Epidermal melanocyte (primary cell): ENCODE measurements around the gene ZNF548.
"Not testable (repeated sequence)": the region's sequence is repeated elsewhere in the genome, so short reads cannot be mapped to it uniquely, and the experiment has no call there.

Experiments used
- DNase-seq: peaks from one replicate; pipeline ENCODE4 v3.0.0; 2011; ENCODE audit warnings: low spot score; ENCODE audit not compliant: insufficient read length

Gene ZNF548

DNA sequence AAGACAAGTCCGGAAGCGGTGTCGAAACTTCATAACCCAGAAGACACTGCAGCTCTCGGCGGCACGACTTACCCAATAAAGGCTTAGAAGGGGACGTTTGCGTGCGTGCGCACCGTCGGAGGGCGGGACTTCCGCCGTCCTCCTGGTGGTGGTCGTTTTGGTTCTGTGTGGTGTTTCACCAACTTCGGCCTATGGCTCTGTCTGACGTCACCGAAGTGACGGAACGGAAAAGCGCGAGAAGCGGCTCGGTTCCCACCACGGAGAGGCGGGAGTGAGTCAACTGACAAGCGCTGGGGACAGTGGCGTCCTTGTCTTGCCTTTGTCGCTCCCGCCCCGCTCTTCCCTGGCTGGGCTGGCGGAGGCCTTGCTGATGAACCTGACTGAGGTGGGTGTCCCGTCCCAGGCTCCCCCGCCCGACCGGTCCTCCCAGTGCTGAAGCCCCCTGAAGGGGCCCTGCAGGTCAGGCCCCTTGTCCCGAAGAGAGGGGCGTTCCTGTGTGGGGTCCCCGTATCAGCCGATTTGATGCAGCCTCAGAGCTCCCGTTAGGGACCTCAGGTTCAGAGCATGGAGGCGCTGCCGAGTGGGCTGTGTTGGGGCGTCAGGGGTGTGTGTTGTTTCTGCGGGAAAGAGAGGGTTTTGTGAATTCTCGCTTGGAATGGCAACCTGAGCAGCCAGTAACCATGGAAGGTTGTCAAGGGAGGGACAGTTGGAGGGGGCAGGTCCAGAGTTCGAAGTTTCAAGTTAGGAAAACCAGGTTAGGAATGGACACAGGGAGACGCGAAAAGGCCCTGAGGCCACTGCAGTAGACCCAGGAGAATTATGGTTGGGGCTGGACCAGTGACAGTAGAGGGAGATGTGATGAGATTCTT, at the start of gene ZNF548:
ZNF548 (plus strand) TSS at position 125 of the 869 bp plus-strand sequence; CDS start at position 371, 246 bp downstream.
- DNase-seq = peak; percentile 90

DNA sequence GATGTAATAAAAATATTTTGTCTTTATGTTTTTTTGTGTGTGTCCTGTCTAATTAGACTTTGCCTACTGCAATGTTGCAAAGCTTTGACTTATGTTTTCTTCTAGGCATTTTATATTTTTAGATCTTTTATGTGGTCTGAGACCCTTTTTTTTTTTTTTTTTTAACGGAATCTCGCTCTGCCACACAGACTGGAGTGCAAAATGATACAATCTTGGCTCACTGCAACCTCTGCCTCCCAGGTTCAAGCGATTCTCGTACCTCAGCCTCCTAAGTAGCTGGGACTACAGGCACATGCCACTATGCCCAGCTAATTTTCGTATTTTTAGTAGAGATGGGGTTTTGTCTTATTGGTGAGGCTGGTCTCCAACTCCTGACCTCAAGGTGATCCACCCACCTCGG, 47.1 kb upstream of the ZNF548 start:
- no peak for DNase-seq

DNA sequence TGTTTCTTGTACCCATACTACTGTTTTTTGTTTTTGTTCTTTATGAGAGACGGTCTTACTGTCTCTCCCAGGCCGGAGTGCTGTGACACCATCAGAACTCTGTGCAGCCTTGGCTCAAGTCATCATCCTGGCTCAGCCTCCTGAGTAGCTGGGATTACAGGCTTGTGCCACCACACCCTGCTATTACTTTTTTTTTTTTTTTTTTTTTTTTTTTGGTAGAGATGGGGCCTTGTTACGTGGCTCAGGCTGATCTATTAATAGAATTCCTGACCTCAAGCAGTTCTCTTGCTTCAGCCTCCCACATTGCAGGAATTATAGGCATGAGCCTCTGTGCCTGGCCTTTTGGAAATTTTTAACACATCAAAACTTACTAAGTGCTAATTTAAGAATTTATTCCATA, 41.5 kb upstream of the ZNF548 start:
- no peak for DNase-seq

DNA sequence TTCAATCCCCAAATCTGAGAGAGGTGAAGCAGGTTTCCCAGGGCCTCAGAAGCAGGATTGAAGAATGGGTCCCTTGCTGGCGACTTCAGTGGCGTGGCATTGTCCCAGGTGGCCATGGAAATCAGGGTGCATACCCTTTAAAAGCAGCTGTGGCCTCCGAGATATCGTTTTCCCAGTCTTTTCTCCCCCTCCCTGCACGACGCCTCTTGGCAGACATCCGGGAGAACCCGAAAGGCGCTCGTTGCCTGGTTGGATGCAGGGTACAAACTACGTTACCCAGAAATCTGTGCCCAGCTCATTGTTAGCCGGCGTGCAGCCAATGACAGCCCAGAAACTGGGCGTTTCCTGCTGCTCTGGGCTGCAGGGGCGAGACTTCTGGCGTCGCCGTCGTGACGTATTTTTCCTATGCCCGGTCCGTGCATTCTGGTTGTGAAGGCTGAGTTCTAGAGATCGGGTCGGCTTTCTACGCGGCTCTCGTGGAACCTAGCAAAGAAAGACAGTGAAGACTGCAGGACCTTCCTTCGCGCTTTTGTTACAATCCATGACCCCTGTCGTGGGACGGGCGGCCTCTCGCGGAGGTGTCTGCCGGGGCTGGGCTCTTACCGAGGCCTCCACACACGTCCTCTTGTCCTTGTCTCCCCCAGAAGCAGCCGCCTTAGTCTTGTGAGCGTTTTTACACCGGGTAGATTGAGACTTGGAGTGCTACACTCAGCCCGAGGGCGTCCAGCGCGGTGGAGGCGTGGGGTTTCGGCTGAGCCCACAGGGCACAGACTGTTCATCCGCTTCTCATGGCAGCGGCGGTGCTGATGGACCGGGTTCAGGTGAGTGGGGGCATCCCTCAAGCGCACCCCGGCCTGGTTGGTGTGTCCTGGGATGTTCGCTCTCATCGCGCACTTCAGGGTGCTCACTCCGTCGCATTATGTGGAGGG, 38.5 kb upstream of the ZNF548 start, which contains the start of gene ZNF304:
ZNF304 (plus strand) TSS at position 395 of the 929 bp plus-strand sequence; CDS start at position 789, 394 bp downstream.
- DNase-seq = peak; percentile 94

DNA sequence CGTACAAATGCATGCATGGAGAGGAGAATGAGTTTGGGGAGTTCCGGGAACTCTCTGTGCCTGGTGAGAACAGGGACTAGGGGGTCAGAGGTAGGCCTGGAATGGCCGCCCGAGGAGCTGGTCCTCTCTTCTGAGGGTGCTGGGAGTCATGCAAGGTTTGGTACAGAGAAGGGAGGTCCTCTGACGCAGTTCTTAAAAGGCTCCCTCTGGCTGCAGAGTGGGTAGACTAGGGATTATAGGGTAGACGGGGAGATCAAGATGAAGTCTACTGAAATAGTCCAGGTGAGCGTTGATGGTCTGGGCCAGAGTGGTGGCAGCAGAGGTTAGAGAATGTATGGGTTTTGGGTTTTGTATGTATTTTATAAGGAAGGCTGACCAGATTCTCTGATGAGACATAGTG, 37.8 kb upstream of the ZNF548 start:
- DNase-seq = no peak

DNA sequence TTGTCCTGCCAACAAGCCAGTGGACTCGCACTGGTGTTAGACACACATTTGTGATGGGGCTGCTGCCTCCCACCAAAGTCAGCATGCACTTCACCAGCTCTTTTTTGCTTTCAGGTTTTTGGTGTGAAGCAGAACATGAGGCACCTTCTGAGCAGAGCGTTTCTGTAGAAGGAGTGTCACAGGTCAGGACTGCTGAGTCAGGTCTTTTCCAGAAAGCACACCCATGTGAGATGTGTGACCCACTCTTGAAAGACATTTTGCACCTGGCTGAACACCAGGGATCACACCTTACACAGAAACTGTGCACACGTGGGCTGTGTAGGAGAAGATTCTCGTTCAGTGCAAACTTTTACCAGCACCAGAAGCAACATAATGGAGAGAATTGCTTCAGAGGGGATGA, 33.7 kb upstream of the ZNF548 start:
- no peak for DNase-seq

DNA sequence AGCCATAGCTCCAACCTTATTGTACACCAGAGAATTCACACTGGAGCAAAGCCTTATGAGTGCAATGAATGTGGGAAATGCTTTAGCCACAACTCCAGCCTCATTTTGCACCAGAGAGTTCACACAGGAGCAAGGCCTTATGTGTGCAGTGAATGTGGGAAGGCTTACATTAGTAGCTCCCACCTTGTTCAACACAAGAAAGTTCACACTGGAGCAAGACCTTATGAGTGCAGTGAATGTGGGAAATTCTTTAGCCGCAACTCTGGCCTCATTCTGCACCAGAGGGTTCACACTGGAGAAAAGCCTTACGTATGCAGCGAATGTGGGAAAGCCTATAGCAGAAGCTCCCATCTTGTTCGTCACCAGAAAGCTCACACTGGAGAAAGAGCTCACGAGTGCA, 32.2 kb upstream of the ZNF548 start:
- DNase-seq = no peak

DNA sequence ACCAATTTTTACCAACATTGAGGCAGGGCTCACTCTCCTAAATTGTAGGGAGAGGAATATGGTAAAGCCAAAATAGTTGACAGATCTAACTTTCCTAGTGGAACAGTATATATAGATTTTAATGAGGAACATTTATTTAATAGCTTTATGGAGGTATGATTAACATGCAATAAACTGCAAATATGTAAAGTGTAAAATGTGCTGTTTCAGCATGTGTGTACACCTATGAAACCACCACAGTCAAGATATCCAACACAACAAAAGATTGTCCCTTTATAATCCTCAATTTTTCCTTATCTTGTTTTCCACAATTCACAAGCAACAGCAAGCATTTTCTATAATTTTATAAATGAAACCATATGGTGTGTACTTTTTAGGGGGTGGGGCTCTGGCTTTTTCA, 30.4 kb upstream of the ZNF548 start:
- no peak for DNase-seq

DNA sequence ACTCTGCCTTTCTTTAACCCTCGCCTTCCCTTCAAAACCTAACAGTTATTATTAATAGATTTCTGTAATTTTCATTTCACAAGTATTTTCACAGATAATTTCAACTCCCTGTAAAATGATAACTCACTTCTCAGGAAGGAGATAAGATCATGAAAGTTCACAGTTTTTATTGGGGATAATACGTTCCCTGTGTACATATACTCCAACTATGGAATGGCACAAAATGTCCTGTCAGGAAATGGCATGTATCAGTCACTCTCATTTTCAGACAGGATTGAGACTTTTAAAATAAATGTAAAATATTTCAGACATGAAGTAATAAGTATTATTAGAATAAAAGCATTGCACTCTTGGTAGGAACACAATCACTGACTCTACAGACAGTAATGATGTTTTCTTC, 27.2 kb upstream of the ZNF548 start:
- no peak for DNase-seq

DNA sequence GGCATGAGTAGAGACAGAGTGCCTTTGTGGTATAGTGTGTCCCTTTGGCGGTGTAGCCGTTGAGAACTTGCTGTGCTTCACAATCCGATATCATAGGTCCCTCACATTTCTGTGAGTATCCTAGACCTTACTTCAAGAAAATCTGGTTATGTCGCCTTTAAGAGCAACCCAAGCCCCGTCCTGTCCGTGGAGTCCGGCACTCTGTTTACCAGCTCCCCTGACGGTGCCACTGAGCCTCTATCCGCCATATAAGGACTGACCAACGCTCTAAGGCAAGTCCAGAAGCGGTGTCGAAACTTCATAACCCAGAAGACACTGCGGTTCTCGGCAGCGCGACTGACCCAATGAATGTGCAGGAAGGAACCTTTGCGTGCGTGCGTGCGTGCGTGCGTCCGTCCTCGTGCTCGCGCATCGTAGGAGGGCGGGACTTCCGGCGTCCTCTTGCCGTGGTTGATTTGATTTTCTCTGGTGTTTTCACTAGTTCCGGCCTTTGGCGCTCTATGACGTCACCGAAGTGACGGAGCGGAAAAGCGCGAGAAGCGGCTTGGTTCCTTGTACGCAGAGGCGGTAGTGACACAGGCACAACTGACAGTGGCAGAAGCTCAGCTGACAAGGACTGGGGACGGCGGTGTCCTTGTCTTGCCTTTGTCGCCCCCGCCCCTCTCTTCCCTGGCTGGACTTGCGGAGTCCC, 26.5 kb upstream of the ZNF548 start, which contains the start of the genes TRAPPC2B and ZNF547:
TRAPPC2B (plus strand) TSS at position 555 of the 691 bp plus-strand sequence. CDS start 1,283 bp downstream, outside the sequence.
ZNF547 (plus strand) TSS at position 555 of the 691 bp plus-strand sequence. CDS start 5,005 bp downstream, outside the sequence.
- peak; percentile 91 for DNase-seq

DNA sequence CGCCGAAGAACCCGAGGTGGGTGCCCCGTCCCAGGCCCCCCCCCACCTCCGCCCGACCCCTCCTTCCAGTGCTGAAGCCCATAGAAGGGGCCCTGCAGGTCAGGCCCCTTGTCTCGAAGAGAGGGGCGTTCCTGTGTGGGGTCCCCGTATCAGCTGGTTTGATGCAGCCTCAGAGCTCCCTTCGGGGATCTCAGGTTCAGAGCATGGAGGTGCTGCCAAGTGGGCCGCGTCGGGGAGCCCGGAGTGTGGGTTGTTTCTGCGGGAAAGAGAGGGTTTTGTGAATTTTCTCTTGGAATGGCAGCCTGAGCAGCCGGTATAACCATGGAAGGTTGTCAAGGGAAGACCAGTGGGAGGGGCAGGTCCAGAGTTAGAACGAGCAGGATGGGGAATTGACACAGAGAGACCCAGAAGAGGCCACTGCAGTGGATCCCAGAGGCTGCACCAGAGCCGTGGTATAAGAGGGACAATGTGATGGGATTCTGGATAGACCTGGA, 25.9 kb upstream of the ZNF548 start:
- no peak for DNase-seq

DNA sequence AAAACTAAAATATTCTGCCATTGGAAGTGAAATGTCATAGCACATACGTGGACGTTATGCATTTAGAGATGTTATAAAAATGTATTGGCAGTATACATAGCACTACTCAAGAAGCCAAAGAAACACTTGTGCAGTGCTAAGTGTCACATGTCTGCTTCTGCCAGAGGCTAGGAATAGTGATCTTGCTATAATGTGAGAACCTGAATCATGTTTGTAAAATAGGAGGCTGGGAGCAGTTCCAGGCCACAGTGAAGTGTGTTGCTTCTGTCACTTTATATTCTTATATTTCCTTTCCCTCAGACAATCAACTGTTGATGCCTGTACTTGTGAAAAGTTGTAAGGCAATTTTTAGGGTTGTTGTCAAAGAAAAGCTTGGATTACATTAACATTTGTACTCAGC, 22.9 kb upstream of the ZNF548 start:
- no peak for DNase-seq

DNA sequence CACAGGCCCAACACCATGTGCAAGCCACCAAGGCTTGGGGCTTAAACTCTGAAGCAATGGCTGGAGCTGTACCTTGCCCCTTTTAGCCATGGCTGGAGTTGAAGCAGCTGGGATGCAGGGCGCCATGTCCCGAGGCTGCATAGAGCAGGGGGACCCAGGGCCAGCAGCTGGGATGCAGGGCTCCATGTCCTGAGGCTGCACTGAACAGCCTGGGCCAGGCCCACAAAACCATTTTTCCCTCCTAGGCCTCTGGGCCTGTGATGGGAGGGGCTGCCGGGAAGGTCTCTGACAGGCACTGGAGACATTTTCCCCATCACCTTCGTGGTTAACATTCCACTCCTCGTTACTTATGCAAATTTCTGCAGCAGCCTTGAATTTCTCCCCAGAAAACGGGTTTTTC, 15.5 kb upstream of the ZNF548 start:
- no peak for DNase-seq

DNA sequence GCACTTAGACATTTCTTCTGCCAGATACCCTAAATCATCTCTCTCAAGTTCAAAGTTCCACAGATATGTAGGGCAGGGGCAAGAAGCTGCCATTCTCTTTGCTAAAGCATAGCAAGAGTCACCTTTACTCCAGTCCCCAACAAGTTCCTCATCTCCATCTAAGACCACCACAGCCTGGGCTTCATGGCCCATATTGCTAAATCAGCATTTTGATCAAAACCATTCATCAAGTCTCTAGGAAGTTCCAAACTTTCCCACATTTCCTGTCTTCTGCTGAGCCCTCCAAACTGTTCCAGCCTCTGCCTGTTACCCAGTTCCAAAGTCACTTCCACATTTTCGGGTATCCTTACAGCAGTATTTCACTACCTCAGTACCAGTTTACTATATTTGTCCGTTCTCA, 15.0 kb upstream of the ZNF548 start:
- DNase-seq = not testable (repeated sequence)

DNA sequence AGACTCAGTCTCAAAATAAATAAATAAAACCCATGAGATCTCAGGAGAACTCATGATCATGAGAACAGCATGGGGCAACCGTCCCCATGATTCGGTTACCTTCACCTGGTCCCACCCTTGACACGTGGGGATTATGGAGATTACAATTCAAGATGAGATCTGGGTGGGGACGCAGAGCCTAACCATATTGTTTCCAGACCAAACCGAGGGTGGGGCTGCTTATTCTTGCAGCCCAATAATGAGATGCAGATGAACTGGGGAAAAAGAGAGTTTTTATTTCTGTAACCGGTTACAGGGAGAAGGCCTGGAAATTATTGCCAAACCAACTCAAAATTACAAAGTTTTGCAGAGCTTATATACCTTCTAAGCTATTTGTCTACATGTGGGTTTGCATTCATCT, 13.5 kb upstream of the ZNF548 start:
- DNase-seq = no peak

DNA sequence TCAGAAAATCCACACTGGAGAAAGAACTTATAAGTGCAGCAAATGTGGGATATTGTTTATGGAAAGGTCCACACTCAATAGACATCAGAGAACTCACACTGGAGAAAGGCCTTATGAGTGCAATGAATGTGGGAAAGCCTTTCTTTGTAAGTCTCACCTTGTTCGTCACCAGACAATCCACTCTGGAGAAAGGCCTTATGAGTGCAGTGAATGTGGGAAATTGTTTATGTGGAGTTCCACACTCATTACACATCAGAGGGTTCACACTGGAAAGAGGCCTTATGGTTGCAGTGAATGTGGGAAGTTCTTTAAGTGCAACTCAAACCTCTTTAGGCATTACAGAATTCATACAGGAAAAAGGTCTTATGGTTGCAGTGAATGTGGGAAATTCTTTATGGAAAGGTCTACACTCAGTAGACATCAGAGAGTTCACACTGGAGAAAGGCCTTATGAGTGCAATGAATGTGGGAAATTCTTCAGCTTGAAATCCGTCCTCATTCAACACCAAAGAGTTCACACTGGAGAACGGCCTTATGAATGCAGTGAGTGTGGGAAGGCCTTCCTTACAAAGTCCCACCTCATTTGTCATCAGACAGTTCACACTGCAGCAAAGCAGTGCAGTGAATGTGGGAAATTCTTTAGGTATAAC, 12.0 kb upstream of the ZNF548 start:
- DNase-seq = no peak

DNA sequence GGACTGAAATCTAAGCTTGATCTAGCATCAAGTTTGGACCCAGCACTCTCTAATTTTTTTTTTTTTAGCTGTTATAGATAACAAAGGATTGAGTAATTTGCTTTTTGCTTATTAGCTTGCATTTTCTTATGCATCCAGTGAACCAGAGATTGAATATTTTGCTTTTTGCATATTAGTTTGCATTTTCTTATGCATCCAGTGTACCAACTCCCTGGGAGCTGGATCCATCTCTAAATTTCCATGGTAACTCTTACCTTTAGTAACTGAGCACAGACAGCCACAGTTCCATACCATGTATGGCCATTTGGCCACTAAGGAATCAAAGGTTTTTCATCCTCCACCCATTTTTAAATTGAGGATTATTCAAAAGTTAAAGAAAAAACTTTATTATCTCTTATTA, 8.7 kb upstream of the ZNF548 start:
- DNase-seq = no peak

DNA sequence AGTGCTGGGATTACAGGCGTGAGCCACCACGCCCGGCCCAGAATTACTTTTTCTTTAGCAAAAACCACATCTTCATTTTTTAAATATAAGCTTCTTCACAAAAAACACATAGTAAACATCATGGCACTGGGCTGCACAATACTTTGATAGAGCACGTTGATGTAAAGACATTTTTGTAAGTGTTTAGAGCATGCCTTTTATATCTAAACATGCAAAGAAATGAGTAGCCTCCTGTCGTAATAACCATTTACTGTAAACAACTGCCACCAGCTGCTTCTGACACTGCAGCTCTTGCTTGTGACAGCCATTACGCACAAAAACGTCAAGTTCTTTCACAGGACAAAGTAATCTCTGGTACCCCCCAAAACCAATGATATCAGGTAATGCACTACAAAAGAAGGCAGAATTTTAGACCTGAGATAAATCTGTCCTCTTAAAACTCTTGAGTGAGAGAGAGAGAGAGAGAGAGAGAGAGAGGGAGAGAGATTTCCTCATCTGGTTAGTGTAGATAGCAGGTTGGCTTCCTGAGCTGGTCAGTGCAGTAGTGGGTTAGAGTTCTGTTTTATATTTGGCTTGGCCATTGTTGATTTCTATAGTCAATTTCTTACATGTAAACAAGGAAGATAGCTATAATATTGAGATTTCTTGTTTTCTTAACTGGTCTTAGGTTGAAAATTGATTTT, 6.7 kb upstream of the ZNF548 start:
- no peak for DNase-seq

DNA sequence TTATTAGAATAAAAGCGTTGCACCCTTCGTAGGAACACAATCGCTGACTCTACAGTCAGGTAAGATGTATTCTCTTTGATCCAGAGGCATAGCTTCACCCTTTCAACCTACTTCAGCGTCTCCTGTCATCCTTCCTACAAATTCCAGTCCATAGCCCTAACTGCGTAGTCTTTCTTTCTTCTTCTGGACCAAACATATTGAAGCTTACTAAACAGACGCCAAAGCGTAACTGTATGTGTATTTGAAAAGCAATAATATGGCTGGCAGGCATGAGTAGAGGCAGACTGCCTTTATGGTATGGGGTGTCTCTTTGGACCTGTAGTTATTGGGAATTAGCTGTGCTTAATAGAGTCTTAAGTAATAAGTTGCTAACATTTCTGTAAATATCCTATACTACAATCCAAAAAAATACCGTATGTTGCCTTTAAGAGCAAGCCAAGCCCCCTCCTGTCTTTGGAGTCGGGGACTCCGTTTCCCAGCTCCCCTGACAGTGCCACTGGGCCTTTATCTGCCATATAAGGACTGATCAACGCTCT, 392 bp upstream of the ZNF548 start:
- DNase-seq = no peak

DNA sequence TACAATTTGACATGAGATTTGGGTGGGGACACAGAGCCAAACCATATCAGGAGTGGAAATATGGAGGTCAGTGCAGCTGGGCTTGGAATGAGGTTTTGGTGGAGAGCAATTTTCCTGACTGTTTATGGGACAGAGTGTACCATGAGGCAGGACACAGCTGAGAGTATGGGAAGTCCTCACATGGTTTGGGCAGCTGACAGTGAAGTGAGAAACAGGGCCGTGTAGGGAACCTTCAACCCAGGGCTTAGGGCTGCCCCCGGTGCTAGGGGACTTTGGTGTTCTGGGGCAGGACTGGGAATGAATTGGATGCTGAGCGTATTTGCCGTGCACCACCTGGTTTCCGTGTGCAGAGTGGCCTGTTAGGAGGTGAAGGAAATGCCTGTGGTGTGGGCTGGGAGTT, 6.1 kb downstream of the ZNF548 start:
- DNase-seq = no peak
